ENCODE data around the gene DNAJC4.

DNA sequence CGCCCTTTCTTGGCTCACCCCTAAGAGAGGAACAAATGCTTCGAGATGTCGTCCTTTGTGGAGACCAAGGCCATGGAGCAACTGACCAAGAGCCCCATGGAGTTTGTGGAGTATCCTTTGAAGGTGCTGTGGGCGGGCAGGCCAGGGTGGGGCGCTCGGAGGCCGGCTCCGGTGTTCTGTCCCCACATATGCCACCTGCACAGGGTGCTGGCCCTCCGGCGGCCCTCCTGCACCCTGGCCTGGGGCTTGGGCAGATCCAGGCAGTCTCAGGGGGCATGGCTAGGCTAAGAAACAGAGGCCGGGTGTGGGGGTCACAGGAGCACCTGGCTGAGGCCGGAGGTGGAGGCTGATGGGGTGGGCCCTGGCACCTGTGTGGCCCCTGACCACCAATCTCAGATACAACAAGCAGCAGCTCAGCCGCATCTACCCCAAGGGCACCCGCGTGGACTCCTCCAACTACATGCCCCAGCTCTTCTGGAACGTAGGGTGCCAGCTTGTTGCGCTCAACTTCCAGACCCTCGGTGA is 31.3 kb downstream of the DNAJC4 start:
- TF ChIP-seq RAD21 (IDR thresholded peaks at IDR 0.05; ENCODE audit: low read depth) (no peak), YY1 (IDR thresholded peaks at IDR 0.05; ENCODE audit: low read depth) (no peak), EP300 (IDR thresholded peaks at IDR 0.05; ENCODE audit: borderline replicate concordance) (no peak), CREB1 (IDR thresholded peaks at IDR 0.05; ENCODE audit: low read depth) (no peak), CEBPB (IDR thresholded peaks at IDR 0.05) (no peak), REST (IDR thresholded peaks at IDR 0.05; ENCODE audit: low read depth) (no peak), TCF12 (IDR thresholded peaks at IDR 0.05; ENCODE audit: low read depth) (no peak), FOXM1 (IDR thresholded peaks at IDR 0.05; ENCODE audit: borderline replicate concordance, low read depth) (no peak), MAX (IDR thresholded peaks at IDR 0.05) (no peak), NFIC (IDR thresholded peaks at IDR 0.05) (no peak), TAF1 (IDR thresholded peaks at IDR 0.05; ENCODE audit: low read depth) (no peak), USF1 (IDR thresholded peaks at IDR 0.05) (no peak), TEAD4 (IDR thresholded peaks at IDR 0.05) (no peak)

Measured in Ishikawa (cell line).